HCT116 (cell line): ENCODE data around the gene C4orf50. TPM values are rescaled to one million over a fixed set of nuclear protein-coding genes. Genes with fewer than 3 reads are reported as not detected.

Source experiments
- ATAC-seq: fragments of 200-7000 bp; cut with Tn5 transposase; 2 replicates; pipeline ENCODE4 v1.9.1; 2020; ENCODE audit warnings: mild to moderate bottlenecking, moderate library complexity
- BruUV-seq: library from RNA; stranded (reverse); fragments of 400-500 nt; replicated peaks from 2 replicates; lab custom pipeline; 2021; lab: Mats Ljungman, UMichigan
- CTCF ChIA-PET: fragments of 300-600 bp; sonication (Branson Sonifier 250); formaldehyde crosslinking; loops from one replicate; lab custom pipeline; 2021; ENCODE audit warnings: antibody characterized with exemption; lab: Charles Lee
- POLR2A ChIA-PET: fragments of 300-600, 350-600 bp; sonication (Branson Sonifier 250); formaldehyde crosslinking; loops from one replicate; lab custom pipeline; 2021; ENCODE audit warnings: antibody characterized with exemption; lab: Charles Lee
- RAD21 ChIA-PET, 2 experiments: fragments of 300-600 bp; sonication (Branson Sonifier 250); formaldehyde crosslinking; loops; one replicate each; lab custom pipeline; 2023; ENCODE audit warnings: low total read pairs in 2 of 2; ENCODE audit not compliant: uncharacterized antibody in 2 of 2, unreplicated experiment in 2 of 2, low non-redundant PET in 1 of 2; lab: Charles Lee
- DNase-seq: peaks from one replicate; pipeline ENCODE4 v3.0.0-alpha.2; 2010; ENCODE audit warnings: low read depth, low spot score
- H2AFZ ChIP-seq: fragments of 200-600 bp; shearing (Covaris generic), sonication (generic); 2 replicates; pipeline ENCODE4 v1.6.1; 2017; ENCODE audit warnings: low read depth, mixed run types, mixed read lengths, antibody characterized with exemption, low read length; ENCODE audit not compliant: poor library complexity, severe bottlenecking
- H3K27ac ChIP-seq: 2 replicates; pipeline ENCODE4 v1.5.1; 2012; ENCODE audit warnings: low read depth, low read length
- H3K27me3 ChIP-seq: fragments of 200-600 bp; sonication (generic); 2 replicates; pipeline ENCODE4 v1.6.1; 2016; ENCODE audit warnings: mixed run types, low read length, mixed read lengths; ENCODE audit not compliant: insufficient read depth
- H3K36me3 ChIP-seq, 2 experiments: fragments of 200-500 bp in 1 of 2; fragments of 200-600 bp in 1 of 2; sonication (Bioruptor generic) in 1 of 2; sonication (generic) in 1 of 2; 2 replicates each; pipeline versions ENCODE4 v1.5.1 to v1.6.1; 2014 to 2016; ENCODE audit warnings: low read length in 2 of 2, inconsistent platforms in 1 of 2, mixed read lengths in 1 of 2, mixed run types in 1 of 2; ENCODE audit not compliant: insufficient read depth in 2 of 2, control insufficient read depth in 1 of 2
- H3K4me1 ChIP-seq, 2 experiments: fragments of 200-600 bp in 1 of 2; sonication (generic) in 1 of 2; 2 replicates each; pipeline versions ENCODE4 v1.5.1 to v1.6.1; 2012 to 2017; ENCODE audit warnings: low read length in 2 of 2, inconsistent platforms in 1 of 2, mild to moderate bottlenecking in 1 of 2, mixed read lengths in 1 of 2, mixed run types in 1 of 2, moderate library complexity in 1 of 2; ENCODE audit not compliant: insufficient read depth in 2 of 2, control insufficient read depth in 1 of 2
- H3K4me2 ChIP-seq: fragments of 200-600 bp; sonication (generic); 2 replicates; pipeline ENCODE4 v1.6.1; 2017; ENCODE audit warnings: mixed run types, low read length, mixed read lengths
- H3K4me3 ChIP-seq, 2 experiments: fragments of 200-600 bp in 1 of 2; sonication (generic) in 1 of 2; replicated peaks in 1 of 2; 2 replicates each; pipeline ENCODE4 v1.5.1; 2011 to 2016; ENCODE audit warnings: low read length in 2 of 2, control low read depth in 1 of 2, low read depth in 1 of 2, mild to moderate bottlenecking in 1 of 2, mixed read lengths in 1 of 2, mixed run types in 1 of 2
- H3K79me2 ChIP-seq: fragments of 200-600 bp; sonication (generic); 2 replicates; pipeline ENCODE4 v1.6.1; 2017; ENCODE audit warnings: mild to moderate bottlenecking, mixed run types, low read length, moderate library complexity, mixed read lengths; ENCODE audit not compliant: insufficient read depth
- H3K9ac ChIP-seq: fragments of 200-600 bp; sonication (generic); 2 replicates; pipeline ENCODE4 v1.6.1; 2016; ENCODE audit warnings: low read length, mixed read lengths
- H3K9me2 ChIP-seq: fragments of 200-600 bp; sonication (generic), shearing (Covaris generic); 2 replicates; pipeline ENCODE4 v1.6.1; 2017; ENCODE audit warnings: mixed run types, mild to moderate bottlenecking, moderate library complexity; ENCODE audit not compliant: insufficient read depth
- H3K9me3 ChIP-seq, 2 experiments: fragments of 200-500 bp in 1 of 2; fragments of 200-600 bp in 1 of 2; sonication (Bioruptor generic) in 1 of 2; sonication (generic) in 1 of 2; 2 replicates each; pipeline ENCODE4 v1.6.1; 2014 to 2017; ENCODE audit warnings: low read length in 2 of 2, mixed read lengths in 2 of 2, inconsistent platforms in 1 of 2, low read depth in 1 of 2, mild to moderate bottlenecking in 1 of 2, mixed run types in 1 of 2, moderate library complexity in 1 of 2; ENCODE audit not compliant: control insufficient read depth in 1 of 2, insufficient read depth in 1 of 2
- H4K20me1 ChIP-seq: fragments of 200-600 bp; sonication (generic), shearing (Covaris generic); 2 replicates; pipeline ENCODE4 v1.6.1; 2017; ENCODE audit warnings: mixed run types, mild to moderate bottlenecking, moderate library complexity; ENCODE audit not compliant: insufficient read depth
- CTCF ChIP-seq, 3 experiments: fragments of 200-600 bp in 1 of 3; sonication (generic) in 1 of 3; IDR thresholded peaks in 2 of 3; conservative IDR thresholded peaks in 1 of 3; 2 replicates each; pipeline ENCODE4 v1.5.1; 2012 to 2017; ENCODE audit warnings: low read depth in 2 of 3, low read length in 2 of 3, antibody characterized with exemption in 1 of 3, borderline replicate concordance in 1 of 3, control low read depth in 1 of 3, mild to moderate bottlenecking in 1 of 3, mixed read lengths in 1 of 3, mixed run types in 1 of 3, moderate library complexity in 1 of 3; ENCODE audit not compliant: insufficient read depth in 1 of 3
- EGR1 ChIP-seq: IDR thresholded peaks from 2 replicates; pipeline ENCODE4 v1.6.1; 2012; ENCODE audit warnings: low read depth
- FOSL1 ChIP-seq: IDR thresholded peaks from 2 replicates; pipeline ENCODE4 v1.6.1; 2012; ENCODE audit warnings: low read depth
- POLR2A ChIP-seq: IDR thresholded peaks from 2 replicates; pipeline ENCODE4 v1.7.0; 2011; ENCODE audit warnings: borderline replicate concordance; ENCODE audit not compliant: insufficient read depth, insufficient read length; ENCODE audit errors: extremely low read depth
- RAD21 ChIP-seq: IDR thresholded peaks from 2 replicates; pipeline ENCODE4 v1.6.1; 2012; ENCODE audit warnings: low read depth, mild to moderate bottlenecking
- SIN3A ChIP-seq: IDR thresholded peaks from 2 replicates; pipeline ENCODE4 v1.6.1; 2012; ENCODE audit warnings: low read depth
- SRF ChIP-seq: IDR thresholded peaks from 2 replicates; pipeline ENCODE4 v1.6.1; 2012; ENCODE audit warnings: low read depth
- YY1 ChIP-seq: IDR thresholded peaks from 2 replicates; pipeline ENCODE4 v1.6.1; 2011; ENCODE audit warnings: low read length, low read depth, moderate library complexity, mild to moderate bottlenecking; ENCODE audit not compliant: insufficient replicate concordance; ENCODE audit errors: extremely low read depth
- intact Hi-C: fragments of 100-400 bp; cut with micrococcal nuclease; formaldehyde crosslinking; loops from 2 replicates; pipeline ENCODE4 v1.10.0; 2022
- total RNA-seq: library from RNA; stranded (reverse); gene quantifications from one replicate; pipeline ENCODE4 v1.2.1, GENCODE V29; 2021; ENCODE audit not compliant: unreplicated experiment

Gene C4orf50
- total RNA-seq, 1 experiment from 2014 or later = not detected

GRCh38 chr4:6010789-6011188, 7.4 kb downstream of the C4orf50 start:
- Histone ChIP-seq H3K4me3 (no peak overlapping the region), H3K4me2 (no peak overlapping the region), H3K9me3 (no peaks in the 10 kb centered on the region), H2AFZ (no peak overlapping the region), H3K79me2 (no peaks in the 10 kb centered on the region), H3K9me2 (no peaks in the 10 kb centered on the region), H3K9ac (no peak overlapping the region), H3K27ac (no peak overlapping the region), H3K4me1 (no peaks in the 10 kb centered on the region), H3K36me3 (no peaks in the 10 kb centered on the region), H4K20me1 (no peaks in the 10 kb centered on the region), H3K27me3 (peaks cover 7% of the 10 kb centered on the region)
- RAD21 ChIA-PET = no interaction called here
- POLR2A ChIA-PET = no interaction called here
- intact Hi-C loops = no loop called here
- ATAC-seq = no peak
- no TSS peak for BruUV-seq
- no peak for DNase-seq
- no peak for TF ChIP-seq SRF
- no peak for TF ChIP-seq YY1
- TF ChIP-seq CTCF (IDR thresholded peaks at IDR 0.05 in 2 of 3, conservative IDR thresholded peaks at IDR 0.05 in 1 of 3; ENCODE audit: borderline replicate concordance in 1 of 3, insufficient read depth in 1 of 3, low read depth in 2 of 3, low read length in 2 of 3) = no peak
- TF ChIP-seq FOSL1 = no peak
- CTCF ChIA-PET = interaction anchor here (0.7 to 2.4 kb wide), 3 partner anchors 10 to 323 kb away, joined by 3 to 12 read pairs (median 6); no protein-coding TSS in a partner anchor

- no peak overlapping the region for H3K27ac ChIP-seq
- H3K79me2 ChIP-seq = no peaks in the 10 kb centered on the region
- no peak for TF ChIP-seq SIN3A
- TF ChIP-seq FOSL1 = no peak
- TF ChIP-seq EGR1 = no peak
- no peak for TF ChIP-seq POLR2A
- no peak for TF ChIP-seq RAD21
- intact Hi-C loops = no loop called here
- no peak overlapping the region for H3K4me3 ChIP-seq
- no peak overlapping the region for H2AFZ ChIP-seq
- ATAC-seq (no peak), DNase-seq (no peak)
- H3K27me3 ChIP-seq = peaks cover 11% of the 10 kb centered on the region
- no peak overlapping the region for H3K4me2 ChIP-seq
- no peaks in the 10 kb centered on the region for H4K20me1 ChIP-seq
- H3K36me3 ChIP-seq = no peaks in the 10 kb centered on the region
- no TSS peak for BruUV-seq
- H3K9me3 ChIP-seq = no peaks in the 10 kb centered on the region
- H3K4me1 ChIP-seq = no peaks in the 10 kb centered on the region
- CTCF ChIA-PET = interaction anchor here (1.2 kb wide), 1 partner anchor 10 kb away, joined by 3 read pairs; no protein-coding TSS in a partner anchor
- no peaks in the 10 kb centered on the region for H3K9me2 ChIP-seq
- RAD21 ChIA-PET = no interaction called here
- POLR2A ChIA-PET = no interaction called here
- no peak overlapping the region for H3K9ac ChIP-seq
Observed at GRCh38 chr4:6009452-6009851, 8.8 kb downstream of the C4orf50 start.
